MM.1S (cell line): Measurements from ENCODE around the gene SLC11A1.

Experiments used
- EZH2phosphoT487 ChIP-seq: fragments of 300-600 bp; sonication (generic); IDR thresholded peaks from 2 replicates; pipeline ENCODE4 v1.6.1; 2018; ENCODE audit warnings: antibody characterized with exemption, low read length
- TF ChIP-seq, protein P1 (sequence below): fragments of 300-600 bp; sonication (generic); IDR thresholded peaks from 2 replicates; pipeline ENCODE4 v1.5.1; 2016; ENCODE audit warnings: antibody characterized with exemption, low read length, mixed read lengths

DNA sequence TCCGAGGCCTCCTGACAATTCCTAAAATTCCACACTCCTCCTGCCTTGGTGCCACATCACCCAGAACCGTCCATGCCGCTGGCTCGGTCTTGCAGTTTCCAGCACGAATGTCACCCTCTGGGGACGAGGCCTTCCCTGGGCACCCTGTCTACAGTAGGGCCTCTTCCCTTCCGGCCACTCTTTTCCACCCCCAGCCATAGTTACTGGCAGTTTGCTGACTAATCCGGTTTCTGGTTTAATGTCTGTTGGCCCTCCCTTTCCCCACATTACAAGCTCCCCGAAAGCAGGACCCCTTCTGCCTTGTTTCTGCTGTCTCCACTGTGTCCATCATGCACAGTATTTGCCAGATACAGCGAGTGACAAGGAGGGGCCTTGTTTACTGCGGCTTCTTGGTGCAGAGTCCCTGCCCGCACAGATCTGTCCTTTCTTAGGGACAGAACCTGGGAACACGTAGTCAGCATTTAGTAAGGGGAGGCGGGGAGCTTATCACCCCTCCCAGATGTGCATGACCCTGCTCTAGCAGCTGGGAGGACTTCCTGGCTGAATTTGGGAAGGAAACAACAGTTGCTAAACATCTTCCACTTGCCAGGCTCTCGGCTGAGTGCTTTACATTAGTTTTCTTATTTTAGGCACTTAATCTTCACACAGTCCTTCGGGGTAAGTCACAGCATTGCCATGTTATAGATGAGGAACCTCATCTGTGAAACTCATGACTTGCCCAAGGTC, 49.0 kb upstream of the SLC11A1 start:
- TF ChIP-seq, protein P1, sequence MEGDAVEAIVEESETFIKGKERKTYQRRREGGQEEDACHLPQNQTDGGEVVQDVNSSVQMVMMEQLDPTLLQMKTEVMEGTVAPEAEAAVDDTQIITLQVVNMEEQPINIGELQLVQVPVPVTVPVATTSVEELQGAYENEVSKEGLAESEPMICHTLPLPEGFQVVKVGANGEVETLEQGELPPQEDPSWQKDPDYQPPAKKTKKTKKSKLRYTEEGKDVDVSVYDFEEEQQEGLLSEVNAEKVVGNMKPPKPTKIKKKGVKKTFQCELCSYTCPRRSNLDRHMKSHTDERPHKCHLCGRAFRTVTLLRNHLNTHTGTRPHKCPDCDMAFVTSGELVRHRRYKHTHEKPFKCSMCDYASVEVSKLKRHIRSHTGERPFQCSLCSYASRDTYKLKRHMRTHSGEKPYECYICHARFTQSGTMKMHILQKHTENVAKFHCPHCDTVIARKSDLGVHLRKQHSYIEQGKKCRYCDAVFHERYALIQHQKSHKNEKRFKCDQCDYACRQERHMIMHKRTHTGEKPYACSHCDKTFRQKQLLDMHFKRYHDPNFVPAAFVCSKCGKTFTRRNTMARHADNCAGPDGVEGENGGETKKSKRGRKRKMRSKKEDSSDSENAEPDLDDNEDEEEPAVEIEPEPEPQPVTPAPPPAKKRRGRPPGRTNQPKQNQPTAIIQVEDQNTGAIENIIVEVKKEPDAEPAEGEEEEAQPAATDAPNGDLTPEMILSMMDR: no peak
- TF ChIP-seq EZH2phosphoT487: no peak
